ENCODE data around the gene GFOD2.

The GFOD2 gene

GRCh38 chr16:67746846-67747245 lies 27.7 kb upstream of the GFOD2 start:
- intact Hi-C loops (cut with DNase I; ENCODE audit: low total_unique reads) = no loop called here
- DNase-seq = no peak
- H3K27me3 ChIP-seq = no peaks in the 10 kb centered on the region
- H3K36me3 ChIP-seq = peaks cover 11 to 33% (median 28%) of the 10 kb centered on the region in 3 donors
- no peak overlapping the region for H3K27ac ChIP-seq
- no peaks in the 10 kb centered on the region for H3K9me3 ChIP-seq
- no peaks in the 10 kb centered on the region for H3K4me1 ChIP-seq
- no peak for TF ChIP-seq CTCF (IDR thresholded peaks at IDR 0.05)
- H3K4me3 ChIP-seq = no peak overlapping the region

GRCh38 chr16:67741118-67741517 lies 22.0 kb upstream of the GFOD2 start:
- DNase-seq = no peak
- peaks cover 31 to 73% (median 51%) of the 10 kb centered on the region in 3 donors for H3K36me3 ChIP-seq
- H3K4me1 ChIP-seq = no peaks in the 10 kb centered on the region
- H3K4me3 ChIP-seq = no peak overlapping the region
- H3K27me3 ChIP-seq = no peaks in the 10 kb centered on the region
- H3K27ac ChIP-seq = no peak overlapping the region
- no peaks in the 10 kb centered on the region for H3K9me3 ChIP-seq
- intact Hi-C loops (cut with DNase I; ENCODE audit: low total_unique reads) = no loop called here
- no peak for TF ChIP-seq CTCF (IDR thresholded peaks at IDR 0.05)

- DNase-seq = no peak
- intact Hi-C loops (cut with DNase I; ENCODE audit: low total_unique reads) = no loop called here
- H3K9me3 ChIP-seq = no peaks in the 10 kb centered on the region
- H3K36me3 ChIP-seq = peaks cover 31 to 73% (median 47%) of the 10 kb centered on the region in 3 donors
- no peak for TF ChIP-seq CTCF (IDR thresholded peaks at IDR 0.05)
- H3K27me3 ChIP-seq = no peaks in the 10 kb centered on the region
- H3K4me1 ChIP-seq = no peaks in the 10 kb centered on the region
- H3K4me3 ChIP-seq = no peak overlapping the region
- no peak overlapping the region for H3K27ac ChIP-seq
Measured at GRCh38 chr16:67740391-67740790, 21.3 kb upstream of the GFOD2 start.

- H3K4me3 ChIP-seq = no peak overlapping the region
- no peak for TF ChIP-seq CTCF (IDR thresholded peaks at IDR 0.05)
- H3K9me3 ChIP-seq = no peaks in the 10 kb centered on the region
- no peaks in the 10 kb centered on the region for H3K27me3 ChIP-seq
- intact Hi-C loops (cut with DNase I; ENCODE audit: low total_unique reads) = no loop called here
- H3K36me3 ChIP-seq = peaks cover 20 to 68% (median 39%) of the 10 kb centered on the region in 3 donors
- no peak overlapping the region for H3K27ac ChIP-seq
- no peak for DNase-seq
- H3K4me1 ChIP-seq = no peaks in the 10 kb centered on the region
Measured at GRCh38 chr16:67736858-67737257, 17.7 kb upstream of the GFOD2 start.

- Histone ChIP-seq H3K27me3 (no peaks in the 10 kb centered on the region), H3K27ac (no peak overlapping the region), H3K36me3 (peaks cover 9 to 67% (median 44%) of the 10 kb centered on the region in 3 donors), H3K4me1 (no peaks in the 10 kb centered on the region), H3K4me3 (no peak overlapping the region), H3K9me3 (no peaks in the 10 kb centered on the region)
- intact Hi-C loops (cut with DNase I; ENCODE audit: low total_unique reads) = no loop called here
- no peak for DNase-seq
- TF ChIP-seq CTCF (IDR thresholded peaks at IDR 0.05) = no peak
Measured at GRCh38 chr16:67734731-67735201, 15.7 kb upstream of the GFOD2 start.
